ENCODE measurements around the gene SYCP2L. TPM values are rescaled to one million over a fixed set of nuclear protein-coding genes. Genes with fewer than 3 reads are reported as not detected.
"Not testable (repeated sequence)": the region's sequence is repeated elsewhere in the genome, so short reads cannot be mapped to it uniquely, and the experiment has no call there.

The SYCP2L gene
- total and polyA plus RNA-seq, 10 of the 15 experiments (the other 5 are each of a cell fraction or from before 2014, with no cell fraction given) = 0.03 to 0.12 (median 0.04) TPM; not detected in 7

- TF ChIP-seq BCL11A (IDR thresholded peaks at IDR 0.05; ENCODE audit: low read depth, low read length) (no peak), MXI1 (IDR thresholded peaks at IDR 0.05; ENCODE audit: low read depth, low read length) (no peak), ZBTB11 (CRISPR knock-in tag; IDR thresholded peaks at IDR 0.05) (no peak), GABPA (IDR thresholded peaks at IDR 0.05; ENCODE audit: low read depth) (no peak), POU2F2 (IDR thresholded peaks at IDR 0.05; ENCODE audit: borderline replicate concordance, low read depth, low read length) (no peak)
Observed at GRCh38 chr6:10981409-10981808, 94.6 kb downstream of the SYCP2L start (continued).

GRCh38 chr6:10984959-10985358 is 98.1 kb downstream of the SYCP2L start:
- WGBS (ENCODE audit: insufficient coverage, insufficient replicate concordance, low lambda C conversion rate, missing lambda C conversion rate) = 50% methylated on average over 2 of the region's 2 CpGs
- FAIRE-seq = not testable (repeated sequence)

More at GRCh38 chr6:10984959-10985358, 98.1 kb downstream of the SYCP2L start:
- SMC1A ChIA-PET (ENCODE audit: uncharacterized antibody, unreplicated experiment); DNase-seq (ENCODE audit: low read depth, low spot score); H3K9ac ChIP-seq (ENCODE audit: control insufficient read depth, insufficient read depth, low read length); H3K79me2 ChIP-seq (ENCODE audit: control insufficient read depth, insufficient read depth, low read length); RAD21 ChIA-PET (ENCODE audit: unreplicated experiment); H3K9me3 ChIP-seq (replicated peaks; ENCODE audit: control insufficient read depth, insufficient read depth, low read length); H2AFZ ChIP-seq (ENCODE audit: control insufficient read depth, low read depth, low read length); H3K27me3 ChIP-seq (replicated peaks in 1 of 2; ENCODE audit: control insufficient read depth in 2 of 2, insufficient read depth in 2 of 2, low read length in 1 of 2); BruUV-seq (replicated peaks); H3K4me2 ChIP-seq (ENCODE audit: control insufficient read depth, insufficient read depth); POLR2A ChIA-PET; H3K4me3 ChIP-seq; H3K27ac ChIP-seq (ENCODE audit: control insufficient read depth, insufficient read depth); ATAC-seq; CTCF ChIA-PET; H3K4me1 ChIP-seq (ENCODE audit: control insufficient read depth, insufficient read depth, low read length); H4K20me1 ChIP-seq (ENCODE audit: control insufficient read depth, insufficient read depth); in situ Hi-C loops (cut with MboI); intact Hi-C loops (cut with micrococcal nuclease; ENCODE audit: unreplicated experiment); H3K36me3 ChIP-seq (ENCODE audit: control insufficient read depth in 2 of 2, insufficient read depth in 2 of 2, low read length in 1 of 2): not testable (repeated sequence)

Measured in GM12878 (cell line).